H9 (cell line): ENCODE results near the gene PRKCB. TPM values are rescaled to one million over a fixed set of nuclear protein-coding genes. Genes with fewer than 3 reads are reported as not detected.

Source experiments
- DNase-seq: peaks from one replicate; pipeline ENCODE4 v3.0.0-alpha.2; 2017
- H2AFZ ChIP-seq: one replicate; pipeline ENCODE4 v1.6.1; 2013; ENCODE audit warnings: mild to moderate bottlenecking, low read length, control low read depth, moderate library complexity
- H2AK5ac ChIP-seq: 2 replicates; pipeline ENCODE4 v1.6.1; 2013; ENCODE audit warnings: low read length, control low read depth, mixed read lengths; ENCODE audit not compliant: insufficient read length
- H2BK120ac ChIP-seq: one replicate; pipeline ENCODE4 v1.6.1; 2013; ENCODE audit warnings: low read depth, mild to moderate bottlenecking, low read length, control low read depth, inconsistent platforms; ENCODE audit not compliant: poor library complexity, severe bottlenecking
- H2BK12ac ChIP-seq: 2 replicates; pipeline ENCODE4 v1.6.1; 2013; ENCODE audit warnings: low read length, control low read depth, mixed read lengths, low read depth; ENCODE audit not compliant: insufficient read length
- H2BK15ac ChIP-seq: 2 replicates; pipeline ENCODE4 v1.6.1; 2013; ENCODE audit warnings: low read depth, low read length, control low read depth
- H2BK20ac ChIP-seq: one replicate; pipeline ENCODE4 v1.6.1; 2013; ENCODE audit warnings: low read depth, mild to moderate bottlenecking, low read length, control low read depth, inconsistent platforms; ENCODE audit not compliant: poor library complexity, severe bottlenecking
- H2BK5ac ChIP-seq: 2 replicates; pipeline ENCODE4 v1.6.1; 2013; ENCODE audit warnings: low read length, control low read depth, mixed read lengths; ENCODE audit not compliant: insufficient read length
- H3K14ac ChIP-seq: 2 replicates; pipeline ENCODE4 v1.6.1; 2013; ENCODE audit warnings: low read length, control low read depth; ENCODE audit not compliant: insufficient read depth
- H3K18ac ChIP-seq: 2 replicates; pipeline ENCODE4 v1.6.1; 2013; ENCODE audit warnings: low read depth, mild to moderate bottlenecking, mixed read lengths, low read length, control low read depth; ENCODE audit not compliant: insufficient read length
- H3K23ac ChIP-seq: 2 replicates; pipeline ENCODE4 v1.6.1; 2013; ENCODE audit warnings: low read length, control low read depth, mixed read lengths, low read depth; ENCODE audit not compliant: insufficient read length
- H3K23me2 ChIP-seq: 2 replicates; pipeline ENCODE4 v1.6.1; 2013; ENCODE audit warnings: low read depth, mild to moderate bottlenecking, mixed read lengths, low read length, control low read depth; ENCODE audit not compliant: insufficient read length, poor library complexity, severe bottlenecking
- H3K27ac ChIP-seq: 2 replicates; pipeline ENCODE4 v1.5.1; 2013; ENCODE audit warnings: low read length, control low read depth, mixed read lengths, low read depth; ENCODE audit not compliant: insufficient read length
- H3K27me3 ChIP-seq: 2 replicates; pipeline ENCODE4 v1.6.1; 2013; ENCODE audit warnings: low read length, control low read depth, inconsistent platforms; ENCODE audit not compliant: insufficient read depth
- H3K4ac ChIP-seq: 2 replicates; pipeline ENCODE4 v1.6.1; 2013; ENCODE audit warnings: low read depth, mild to moderate bottlenecking, control low read depth, inconsistent platforms, low read length, moderate library complexity
- H3K4me1 ChIP-seq: 2 replicates; pipeline ENCODE4 v1.6.1; 2013; ENCODE audit warnings: low read length, control low read depth, inconsistent platforms; ENCODE audit not compliant: insufficient read depth
- H3K4me2 ChIP-seq: 2 replicates; pipeline ENCODE4 v1.6.1; 2013; ENCODE audit warnings: low read length, control low read depth, mixed read lengths; ENCODE audit not compliant: insufficient read length, insufficient read depth
- H3K56ac ChIP-seq: 2 replicates; pipeline ENCODE4 v1.6.1; 2013; ENCODE audit warnings: low read depth, mild to moderate bottlenecking, mixed read lengths, low read length, control low read depth; ENCODE audit not compliant: insufficient read length
- H3K79me1 ChIP-seq: 2 replicates; pipeline ENCODE4 v1.6.1; 2013; ENCODE audit warnings: low read depth, mild to moderate bottlenecking, moderate library complexity, low read length, control low read depth, inconsistent platforms; ENCODE audit not compliant: insufficient read depth, poor library complexity, severe bottlenecking
- H3K79me2 ChIP-seq: 2 replicates; pipeline ENCODE4 v1.6.1; 2013; ENCODE audit warnings: low read length, control low read depth, inconsistent platforms; ENCODE audit not compliant: insufficient read depth
- H3K9ac ChIP-seq: 2 replicates; pipeline ENCODE4 v1.6.1; 2013; ENCODE audit warnings: low read length, control low read depth, mixed read lengths; ENCODE audit not compliant: insufficient read length; ENCODE audit errors: extremely low read depth
- H3K9me3 ChIP-seq: one replicate; pipeline ENCODE4 v1.6.1; 2013; ENCODE audit warnings: low read depth, low read length, inconsistent platforms; ENCODE audit not compliant: control insufficient read depth
- H3T11ph ChIP-seq: one replicate; pipeline ENCODE4 v1.6.1; 2013; ENCODE audit warnings: mild to moderate bottlenecking, low read length, control low read depth, inconsistent platforms
- H4K20me1 ChIP-seq: one replicate; pipeline ENCODE4 v1.6.1; 2013; ENCODE audit not compliant: control insufficient read depth, insufficient read length, insufficient read depth
- H4K5ac ChIP-seq: 2 replicates; pipeline ENCODE4 v1.6.1; 2013; ENCODE audit warnings: low read depth, mild to moderate bottlenecking, mixed read lengths, low read length, control low read depth; ENCODE audit not compliant: insufficient read length
- H4K8ac ChIP-seq: replicated peaks from 2 replicates; pipeline ENCODE4 v1.6.1; 2013; ENCODE audit warnings: low read length, control low read depth, mixed read lengths, low read depth; ENCODE audit not compliant: insufficient read length
- H4K91ac ChIP-seq: 2 replicates; pipeline ENCODE4 v1.6.1; 2013; ENCODE audit warnings: low read depth, mild to moderate bottlenecking, moderate library complexity, mixed read lengths, low read length, control low read depth; ENCODE audit not compliant: insufficient read length
- H3K27ac Mint-ChIP-seq, 3 experiments: 2 replicates in 2 of 3; 3 replicates in 1 of 3; pipeline ENCODE4 v1.8.0; 2020 to 2021; ENCODE audit warnings: mixed read lengths in 3 of 3, mild to moderate bottlenecking in 1 of 3, moderate library complexity in 1 of 3
- H3K27me3 Mint-ChIP-seq: 2 replicates; pipeline ENCODE4 v1.8.0; 2021; ENCODE audit warnings: low read depth, mild to moderate bottlenecking, moderate library complexity, mixed read lengths
- H3K36me3 Mint-ChIP-seq, 3 experiments: 2 replicates in 2 of 3; 3 replicates in 1 of 3; pipeline ENCODE4 v1.8.0; 2020 to 2021; ENCODE audit warnings: low read depth in 3 of 3, mixed read lengths in 3 of 3; ENCODE audit not compliant: insufficient read depth in 1 of 3
- H3K4me1 Mint-ChIP-seq, 2 experiments: 2 replicates each; pipeline ENCODE4 v1.8.0; 2020; ENCODE audit warnings: mixed read lengths in 2 of 2
- H3K4me3 Mint-ChIP-seq, 2 experiments: 2 replicates in 1 of 2; 3 replicates in 1 of 2; pipeline ENCODE4 v1.8.0; 2020 to 2021; ENCODE audit warnings: mild to moderate bottlenecking in 2 of 2, mixed read lengths in 2 of 2, moderate library complexity in 1 of 2
- H3K9me3 Mint-ChIP-seq, 2 experiments: 2 replicates in 1 of 2; 3 replicates in 1 of 2; pipeline ENCODE4 v1.8.0; 2020; ENCODE audit warnings: mild to moderate bottlenecking in 2 of 2, mixed read lengths in 2 of 2, moderate library complexity in 1 of 2
- WGBS: extraction: QIAGEN DNeasy Blood & Tissue Kit; methylation state at CpG from one replicate; pipeline ENCODE4 v1.1.7; 2013; ENCODE audit warnings: missing lambda C conversion rate, low lambda C conversion rate, mixed read lengths; ENCODE audit not compliant: insufficient read length; ENCODE audit errors: extremely low coverage; 5-methylcytosine and 5-hydroxymethylcytosine counted together
- total RNA-seq: library from RNA; stranded (reverse); gene quantifications from 2 replicates; pipeline ENCODE4 v1.2.1, GENCODE V29; 2021
- TF ChIP-seq, protein P1 (sequence below): fragments of 200-600 bp; sonication (generic); conservative IDR thresholded peaks from 3 replicates; pipeline ENCODE4 v1.8.0; 2021; ENCODE audit warnings: antibody characterized with exemption, mild to moderate bottlenecking

Gene PRKCB
- total RNA-seq, 1 experiment from 2014 or later = 7.0 TPM

DNA sequence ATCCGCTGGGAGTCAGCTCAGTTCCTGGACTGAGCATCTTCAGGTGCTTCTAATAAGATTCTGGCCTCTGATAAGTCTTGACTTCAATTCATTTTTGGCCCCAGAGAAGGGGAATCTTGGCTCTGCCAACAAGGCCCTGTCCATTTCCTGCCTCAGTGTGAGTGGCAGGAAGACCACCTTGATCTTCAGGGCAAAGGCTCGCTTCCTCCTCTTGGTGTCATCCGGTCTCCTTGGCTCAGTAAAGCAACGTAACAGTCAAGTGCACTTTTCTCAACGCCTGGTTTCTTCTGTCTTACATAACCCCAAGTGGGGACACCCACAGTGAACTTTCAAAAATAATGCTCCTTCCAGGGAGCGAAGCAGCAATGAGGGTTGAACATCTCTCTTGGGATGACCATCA lies 169.8 kb downstream of the PRKCB start:
- Histone ChIP-seq H2BK20ac (no peak overlapping the region), H3K4ac (no peak overlapping the region), H3K79me1 (no peaks in the 10 kb centered on the region), H3K27ac (no peak overlapping the region), H2BK120ac (no peak overlapping the region), H3K4me2 (no peak overlapping the region), H3T11ph (no peak overlapping the region), H3K23me2 (no peaks in the 10 kb centered on the region), H3K9me3 (no peaks in the 10 kb centered on the region), H3K9ac (no peak overlapping the region), H2BK15ac (no peak overlapping the region), H3K4me1 (no peaks in the 10 kb centered on the region), H2AK5ac (no peak overlapping the region), H3K79me2 (no peaks in the 10 kb centered on the region), H3K18ac (no peak overlapping the region), H4K20me1 (no peaks in the 10 kb centered on the region), H2BK5ac (no peak overlapping the region), H4K5ac (no peak overlapping the region), H4K8ac (no peak overlapping the region), H3K27me3 (no peaks in the 10 kb centered on the region), H3K23ac (no peak overlapping the region), H2BK12ac (no peak overlapping the region), H3K14ac (no peak overlapping the region), H2AFZ (no peak overlapping the region), H3K56ac (no peak overlapping the region), H4K91ac (no peak overlapping the region)
- Mint-ChIP-seq H3K27ac (no peak overlapping the region), H3K4me3 (no peak overlapping the region), H3K27me3 (peaks cover 6% of the 10 kb centered on the region), H3K9me3 (no peaks in the 10 kb centered on the region), H3K36me3 (no peaks in the 10 kb centered on the region), H3K4me1 (peaks cover 0 to 2% of the 10 kb centered on the region in 2 experiments; a peak in 1 of 4 replicates)
- WGBS = no CpG with 5 or more reads among the region's 6 CpGs
- no peak for DNase-seq
- TF ChIP-seq, protein P1, sequence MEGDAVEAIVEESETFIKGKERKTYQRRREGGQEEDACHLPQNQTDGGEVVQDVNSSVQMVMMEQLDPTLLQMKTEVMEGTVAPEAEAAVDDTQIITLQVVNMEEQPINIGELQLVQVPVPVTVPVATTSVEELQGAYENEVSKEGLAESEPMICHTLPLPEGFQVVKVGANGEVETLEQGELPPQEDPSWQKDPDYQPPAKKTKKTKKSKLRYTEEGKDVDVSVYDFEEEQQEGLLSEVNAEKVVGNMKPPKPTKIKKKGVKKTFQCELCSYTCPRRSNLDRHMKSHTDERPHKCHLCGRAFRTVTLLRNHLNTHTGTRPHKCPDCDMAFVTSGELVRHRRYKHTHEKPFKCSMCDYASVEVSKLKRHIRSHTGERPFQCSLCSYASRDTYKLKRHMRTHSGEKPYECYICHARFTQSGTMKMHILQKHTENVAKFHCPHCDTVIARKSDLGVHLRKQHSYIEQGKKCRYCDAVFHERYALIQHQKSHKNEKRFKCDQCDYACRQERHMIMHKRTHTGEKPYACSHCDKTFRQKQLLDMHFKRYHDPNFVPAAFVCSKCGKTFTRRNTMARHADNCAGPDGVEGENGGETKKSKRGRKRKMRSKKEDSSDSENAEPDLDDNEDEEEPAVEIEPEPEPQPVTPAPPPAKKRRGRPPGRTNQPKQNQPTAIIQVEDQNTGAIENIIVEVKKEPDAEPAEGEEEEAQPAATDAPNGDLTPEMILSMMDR = no peak
